HepG2 (cell line): ENCODE results near the gene GADD45GIP1. TPM values are rescaled to one million over a fixed set of nuclear protein-coding genes. Genes with fewer than 3 reads are reported as not detected.
A peak's percentile ranks its signal among the peaks of the same experiment; 100 is the strongest.

Experiments
- ARNTL ChIP-seq: sonication (generic); formaldehyde crosslinking; IDR thresholded peaks from 2 replicates; pipeline ENCODE4 v1.4.0; 2020; ENCODE audit warnings: mild to moderate bottlenecking, missing genetic modification reagents
- DMTF1 ChIP-seq: sonication (generic); formaldehyde crosslinking; IDR thresholded peaks from 2 replicates; pipeline ENCODE4 v1.4.0; 2020; ENCODE audit warnings: mild to moderate bottlenecking, missing genetic modification reagents
- FOXK2 ChIP-seq: fragments of 450-650 bp; IDR thresholded peaks from 2 replicates; pipeline ENCODE4 v1.6.1; 2016
- HBP1 ChIP-seq: IDR thresholded peaks from 2 replicates; pipeline ENCODE4 v1.6.1; 2016; ENCODE audit warnings: low read depth, control low read depth
- KLF12 ChIP-seq: sonication (generic); formaldehyde crosslinking; IDR thresholded peaks from 2 replicates; pipeline ENCODE4 v1.4.0; 2020; ENCODE audit warnings: missing genetic modification reagents, borderline replicate concordance
- MEF2D ChIP-seq: sonication (generic); formaldehyde crosslinking; IDR thresholded peaks from 2 replicates; pipeline ENCODE4 v1.5.1; 2020; ENCODE audit warnings: mild to moderate bottlenecking, missing genetic modification reagents
- MXD3 ChIP-seq: IDR thresholded peaks from 2 replicates; pipeline ENCODE4 v1.6.1; 2016; ENCODE audit warnings: mild to moderate bottlenecking, missing biosample characterization, missing genetic modification reagents
- PATZ1 ChIP-seq: sonication (generic); formaldehyde crosslinking; IDR thresholded peaks from 2 replicates; pipeline ENCODE4 v1.4.0; 2020; ENCODE audit warnings: missing genetic modification reagents
- SNRNP70 ChIP-seq: fragments of 200-400 bp; formaldehyde crosslinking; IDR thresholded peaks from 2 replicates; pipeline ENCODE4 v1.6.1; 2017; ENCODE audit warnings: mild to moderate bottlenecking, low read depth, low read length, moderate library complexity
- SSRP1 ChIP-seq: IDR thresholded peaks from 2 replicates; pipeline ENCODE4 v1.6.1; 2016; ENCODE audit warnings: control low read depth
- WIZ ChIP-seq: sonication (generic); formaldehyde crosslinking; IDR thresholded peaks from 2 replicates; pipeline ENCODE4 v1.5.1; 2020; ENCODE audit warnings: mild to moderate bottlenecking, missing genetic modification reagents
- ZBTB1 ChIP-seq: sonication (generic); formaldehyde crosslinking; IDR thresholded peaks from 2 replicates; pipeline ENCODE4 v1.4.0; 2020; ENCODE audit warnings: missing genetic modification reagents, borderline replicate concordance
- ZFY ChIP-seq: sonication (generic); formaldehyde crosslinking; IDR thresholded peaks from 2 replicates; pipeline ENCODE4 v1.4.0; 2020; ENCODE audit warnings: missing genetic modification reagents
- ZNF121 ChIP-seq: sonication (generic); formaldehyde crosslinking; IDR thresholded peaks from 2 replicates; pipeline ENCODE4 v1.5.0; 2020; ENCODE audit warnings: mild to moderate bottlenecking, missing genetic modification reagents
- ZNF432 ChIP-seq: sonication (generic); formaldehyde crosslinking; IDR thresholded peaks from 2 replicates; pipeline ENCODE4 v1.5.0; 2020; ENCODE audit warnings: missing genetic modification reagents, mild to moderate bottlenecking, borderline replicate concordance
- ZNF564 ChIP-seq: sonication (generic); formaldehyde crosslinking; IDR thresholded peaks from 2 replicates; pipeline ENCODE4 v1.8.1; 2023; ENCODE audit warnings: mild to moderate bottlenecking, missing genetic modification reagents
- ZNF652 ChIP-seq: IDR thresholded peaks from 2 replicates; pipeline ENCODE4 v1.6.1; 2016; ENCODE audit warnings: low read depth, borderline replicate concordance
- ZNF737 ChIP-seq: sonication (generic); formaldehyde crosslinking; IDR thresholded peaks from 2 replicates; pipeline ENCODE4 v1.5.0; 2020; ENCODE audit warnings: missing genetic modification reagents, mild to moderate bottlenecking, borderline replicate concordance
- ZNF740 ChIP-seq: sonication (generic); formaldehyde crosslinking; IDR thresholded peaks from 2 replicates; pipeline ENCODE4 v1.4.0; 2020; ENCODE audit warnings: missing genetic modification reagents
- ZNF784 ChIP-seq: sonication (generic); formaldehyde crosslinking; IDR thresholded peaks from 2 replicates; pipeline ENCODE4 v1.5.1; 2020; ENCODE audit warnings: missing genetic modification reagents, mild to moderate bottlenecking, borderline replicate concordance
- ZNF841 ChIP-seq: sonication (generic); formaldehyde crosslinking; IDR thresholded peaks from 2 replicates; pipeline ENCODE4 v1.8.1; 2023; ENCODE audit warnings: missing genetic modification reagents, borderline replicate concordance
- ZSCAN31 ChIP-seq: sonication (generic); formaldehyde crosslinking; IDR thresholded peaks from 2 replicates; pipeline ENCODE4 v1.5.0; 2020; ENCODE audit warnings: low read depth, mild to moderate bottlenecking, missing genetic modification reagents
- polyA plus RNA-seq, 8 experiments: library from polyadenylated mRNA; depleted of rRNA in 3 of 8; stranded (reverse) in 7 of 8; unstranded in 1 of 8; fragments of >200 nt; fragmentation: Illumina TruSeq in 4 of 8; extraction: Trizol in 4 of 8; gene quantifications; 2 replicates each; pipeline versions ENCODE4 v1.2.1 to v1.2.3, GENCODE V29; 2011 to 2016; ENCODE audit warnings: low read depth in 4 of 8, missing spikeins in 1 of 8, mixed read lengths in 1 of 8; ENCODE audit not compliant: insufficient read depth in 1 of 8
- total RNA-seq, 5 experiments: library from RNA; depleted of rRNA; stranded (reverse); fragments of >200 nt; fragmentation: Illumina TruSeq; extraction: Trizol; gene quantifications; 2 replicates each; pipeline ENCODE4 v1.2.3, GENCODE V29; 2016; ENCODE audit warnings: low read depth in 1 of 5

GADD45GIP1 gene
- total and polyA plus RNA-seq, 2 of the 13 experiments (the other 11 are each of a cell fraction or from before 2014, with no cell fraction given) = 24.6 to 30.7 TPM

- TF ChIP-seq ZNF784 (CRISPR knock-in tag) (no peak; the same call in 1 of the 2 replicates), ZNF432 (CRISPR knock-in tag) (no peak), SSRP1 (0 out of 2 replicates have a peak, but pooled peaks have one; percentile 32), MEF2D (CRISPR knock-in tag) (peak; percentile 70; the same call in 1 of the 2 replicates), ARNTL (CRISPR knock-in tag) (peak; percentile 62; the same call in 1 of the 2 replicates), PATZ1 (CRISPR knock-in tag) (peak; percentile 56), WIZ (CRISPR knock-in tag) (no peak; the same call in 1 of the 2 replicates), ZBTB1 (CRISPR knock-in tag) (no peak; the same call in 1 of the 2 replicates), SNRNP70 (no peak), DMTF1 (CRISPR knock-in tag) (no peak), ZNF121 (CRISPR knock-in tag) (no peak), KLF12 (no peak), HBP1 (peak; percentile 55; the same call in 1 of the 2 replicates), ZNF564 (CRISPR knock-in tag) (no peak), ZFY (CRISPR knock-in tag) (peak; percentile 89), ZNF737 (CRISPR knock-in tag) (peak; percentile 69; the same call in 1 of the 2 replicates), ZSCAN31 (peak; percentile 81), MXD3 (CRISPR knock-in tag) (peak; percentile 81), FOXK2 (no peak), ZNF652 (CRISPR knock-in tag) (no peak), ZNF740 (CRISPR knock-in tag) (no peak), ZNF841 (CRISPR knock-in tag) (no peak)
Observed at GRCh38 chr19:12933287-12934072, 23.5 kb downstream of the GADD45GIP1 start, which contains the start of gene FARSA (continued).
